GM18517 (cell line): ENCODE data around the gene BLTP1.

Source experiments
- ATAC-seq: cut with Tn5 transposase; IDR thresholded peaks from one replicate; pipeline ENCODE4 v1.9.1; 2021; ENCODE audit warnings: mild to moderate bottlenecking, moderate library complexity; ENCODE audit not compliant: unreplicated experiment

Gene BLTP1

GRCh38 chr4:122171323-122171722 lies 19.2 kb downstream of the BLTP1 start:
- no peak for ATAC-seq

GRCh38 chr4:122172266-122172665 lies 20.1 kb downstream of the BLTP1 start:
- no peak for ATAC-seq

GRCh38 chr4:122178961-122179360 lies 26.8 kb downstream of the BLTP1 start:
- ATAC-seq: no peak

GRCh38 chr4:122195718-122196117 lies 43.6 kb downstream of the BLTP1 start:
- no peak for ATAC-seq
